PC-9 (cell line): ENCODE results near the gene RECQL5. TPM values are rescaled to one million over a fixed set of nuclear protein-coding genes. Genes with fewer than 3 reads are reported as not detected.

Source experiments
- BruUV-seq: library from RNA; stranded (reverse); fragments of 400-500 nt; replicated peaks from 2 replicates; lab custom pipeline; 2021; lab: Mats Ljungman, UMichigan
- CTCF ChIA-PET: fragments of 300-600 bp; sonication (Branson Sonifier 250); formaldehyde crosslinking; loops from one replicate; lab custom pipeline; 2022; ENCODE audit warnings: antibody characterized with exemption; lab: Charles Lee
- POLR2A ChIA-PET: fragments of 300-600 bp; sonication (Branson Sonifier 250); formaldehyde crosslinking; loops from one replicate; lab custom pipeline; 2022; ENCODE audit warnings: antibody characterized with exemption; ENCODE audit not compliant: unreplicated experiment; lab: Charles Lee
- DNase-seq, 2 experiments: peaks; one replicate each; pipeline versions ENCODE4 v3.0.0 to v3.0.0-alpha.2; 2015 to 2022; ENCODE audit warnings: mixed read lengths in 1 of 2
- H2AFZ ChIP-seq: fragments of 200-600 bp; sonication (generic); 2 replicates; pipeline ENCODE4 v1.8.1; 2017; ENCODE audit warnings: antibody characterized with exemption
- H3F3A ChIP-seq: fragments of 200-600 bp; sonication (generic); 2 replicates; pipeline ENCODE4 v1.8.1; 2017; ENCODE audit warnings: antibody characterized with exemption, mild to moderate bottlenecking, low read depth; ENCODE audit not compliant: insufficient read depth
- H3K27ac ChIP-seq: fragments of 200-600 bp; sonication (generic); 2 replicates; pipeline ENCODE4 v1.6.1; 2016; ENCODE audit warnings: mixed run types
- H3K27me3 ChIP-seq: fragments of 200-600 bp; sonication (generic); 2 replicates; pipeline ENCODE4 v1.6.1; 2016; ENCODE audit warnings: low read depth, mixed run types; ENCODE audit not compliant: insufficient read depth
- H3K36me3 ChIP-seq: fragments of 200-600 bp; sonication (generic); 2 replicates; pipeline ENCODE4 v1.6.1; 2016; ENCODE audit warnings: low read depth, mixed run types
- H3K4me1 ChIP-seq: fragments of 200-600 bp; sonication (generic); replicated peaks from 2 replicates; pipeline ENCODE4 v1.6.1; 2016; ENCODE audit warnings: mixed run types; ENCODE audit not compliant: insufficient read depth
- H3K4me2 ChIP-seq: fragments of 200-600 bp; sonication (generic); 2 replicates; pipeline ENCODE4 v1.6.1; 2017; ENCODE audit warnings: mixed run types
- H3K4me3 ChIP-seq: fragments of 200-600 bp; sonication (generic); 2 replicates; pipeline ENCODE4 v1.6.1; 2016; ENCODE audit warnings: mixed run types
- H3K79me2 ChIP-seq: fragments of 200-600 bp; sonication (generic); 2 replicates; pipeline ENCODE4 v1.6.1; 2017; ENCODE audit warnings: low read depth, mixed run types
- H3K9me2 ChIP-seq: fragments of 200-600 bp; sonication (generic); 2 replicates; pipeline ENCODE4 v1.8.1; 2017; ENCODE audit warnings: mild to moderate bottlenecking; ENCODE audit not compliant: insufficient read depth
- H3K9me3 ChIP-seq: fragments of 200-600 bp; sonication (generic); 2 replicates; pipeline ENCODE4 v1.8.1; 2016; ENCODE audit warnings: low read depth; ENCODE audit not compliant: insufficient read depth
- H4K20me1 ChIP-seq: fragments of 200-600 bp; sonication (generic); 2 replicates; pipeline ENCODE4 v1.8.1; 2017; ENCODE audit not compliant: insufficient read depth
- CTCF ChIP-seq: fragments of 200-600 bp; sonication (generic); conservative IDR thresholded peaks from 2 replicates; pipeline ENCODE4 v1.6.1; 2017; ENCODE audit warnings: mixed run types, antibody characterized with exemption, mild to moderate bottlenecking, moderate library complexity
- EZH2 ChIP-seq: fragments of 200-600 bp; sonication (generic); IDR thresholded peaks from 2 replicates; pipeline ENCODE4 v1.8.0; 2017; ENCODE audit warnings: antibody characterized with exemption, low read depth
- intact Hi-C: fragments of 100-400 bp; cut with micrococcal nuclease; formaldehyde crosslinking; loops from one replicate; pipeline ENCODE4 v1.10.0; 2022; ENCODE audit not compliant: unreplicated experiment
- total RNA-seq: library from RNA; stranded (reverse); gene quantifications from 2 replicates; pipeline ENCODE4 v1.2.3, GENCODE V29; 2021

The RECQL5 gene
- total RNA-seq, 1 experiment from 2014 or later = 41.0 TPM

GRCh38 chr17:75614556-75615270, 52.2 kb downstream of the RECQL5 start:
- ChIA-PET CTCF (interaction anchor here (1.3 kb wide), 1 partner anchor 14 kb away, joined by 4 read pairs; no protein-coding TSS in a partner anchor), POLR2A (no interaction called here)
- no peak for DNase-seq
- intact Hi-C loops = no loop called here
- peaks cover 16% of the 10 kb centered on the region for H3K4me1 ChIP-seq
- BruUV-seq = no TSS peak
- no peaks in the 10 kb centered on the region; the same call in 1 of the 2 replicates for H3F3A ChIP-seq
- no peaks in the 10 kb centered on the region for H3K9me3 ChIP-seq
- no peak overlapping the region for H3K27ac ChIP-seq
- H3K36me3 ChIP-seq = no peaks in the 10 kb centered on the region
- no peaks in the 10 kb centered on the region for H3K9me2 ChIP-seq
- H4K20me1 ChIP-seq = no peaks in the 10 kb centered on the region
- H2AFZ ChIP-seq = no peak overlapping the region
- H3K27me3 ChIP-seq = no peaks in the 10 kb centered on the region
- no peak for TF ChIP-seq CTCF
- no peak for TF ChIP-seq EZH2
- H3K79me2 ChIP-seq = no peaks in the 10 kb centered on the region
- H3K4me2 ChIP-seq = no peak overlapping the region
- H3K4me3 ChIP-seq = no peak overlapping the region

GRCh38 chr17:75614006-75614405, 52.9 kb downstream of the RECQL5 start:
- H3K27me3 ChIP-seq = no peaks in the 10 kb centered on the region
- H3K79me2 ChIP-seq = no peaks in the 10 kb centered on the region
- H3K4me1 ChIP-seq = peaks cover 16% of the 10 kb centered on the region
- DNase-seq = no peak
- no peak overlapping the region for H3K4me3 ChIP-seq
- no TSS peak for BruUV-seq
- H3K9me2 ChIP-seq = no peaks in the 10 kb centered on the region
- CTCF ChIA-PET = interaction anchor here (1.3 kb wide), 1 partner anchor 14 kb away, joined by 4 read pairs; no protein-coding TSS in a partner anchor
- H4K20me1 ChIP-seq = no peaks in the 10 kb centered on the region
- intact Hi-C loops = no loop called here
- no peak overlapping the region for H3K4me2 ChIP-seq
- no peaks in the 10 kb centered on the region for H3K9me3 ChIP-seq
- H2AFZ ChIP-seq = no peak overlapping the region
- H3K27ac ChIP-seq = no peak overlapping the region
- H3K36me3 ChIP-seq = no peaks in the 10 kb centered on the region
- TF ChIP-seq CTCF (no peak; the same call in 1 of the 2 replicates), EZH2 (no peak)
- no peaks in the 10 kb centered on the region; the same call in 1 of the 2 replicates for H3F3A ChIP-seq
- POLR2A ChIA-PET = no interaction called here

- H3K4me2 ChIP-seq = no peak overlapping the region
- ChIA-PET POLR2A (no interaction called here), CTCF (interaction anchor here (0.6 to 1.3 kb wide), 3 partner anchors 12 to 100 kb away, joined by 3 to 4 read pairs (median 3); no protein-coding TSS in a partner anchor)
- no peak overlapping the region for H3K4me3 ChIP-seq
- no peak for DNase-seq
- no peaks in the 10 kb centered on the region for H3K36me3 ChIP-seq
- no peaks in the 10 kb centered on the region for H3K79me2 ChIP-seq
- H2AFZ ChIP-seq = no peak overlapping the region
- H3K9me2 ChIP-seq = no peaks in the 10 kb centered on the region
- TF ChIP-seq EZH2 (no peak), CTCF (no peak)
- no peak overlapping the region for H3K27ac ChIP-seq
- H3K4me1 ChIP-seq = peaks cover 16% of the 10 kb centered on the region
- no peaks in the 10 kb centered on the region for H3K27me3 ChIP-seq
- no TSS peak for BruUV-seq
- H3F3A ChIP-seq = no peaks in the 10 kb centered on the region; the same call in 1 of the 2 replicates
- intact Hi-C loops = no loop called here
- H3K9me3 ChIP-seq = no peaks in the 10 kb centered on the region
- H4K20me1 ChIP-seq = no peaks in the 10 kb centered on the region
These were observed 53.9 kb downstream of the RECQL5 start for GRCh38 chr17:75612906-75613626.
